Gastroesophageal sphincter (tissue), 4 donors: ENCODE data around the gene TMEM167B. TPM values are rescaled to one million over a fixed set of nuclear protein-coding genes. Genes with fewer than 3 reads are reported as not detected.
"Not testable (repeated sequence)": the region's sequence is repeated elsewhere in the genome, so short reads cannot be mapped to it uniquely, and the experiment has no call there.

Experiments used
- ATAC-seq: fragments of 150-250 bp; one replicate; pipeline ENCODE4 v1.9.1; 2016; ENCODE audit warnings: mild to moderate bottlenecking, moderate library complexity
- H3K27ac ChIP-seq, 4 donors: fragments of 200-600 bp; sonication (generic) in 3 of 4; 1 replicate in 3 of 4; 2 replicates in 1 of 4; pipeline ENCODE4 v1.5.1; 2016 to 2019
- H3K27me3 ChIP-seq: fragments of 200-600 bp; sonication (generic); one replicate; pipeline ENCODE4 v1.5.1; 2019
- H3K36me3 ChIP-seq, 2 donors: fragments of 200-600 bp; sonication (generic); one replicate each; pipeline ENCODE4 v1.5.1; 2019; ENCODE audit warnings: control low read depth in 1 of 2
- H3K4me1 ChIP-seq, 3 donors: fragments of 200-600 bp; sonication (generic); 1 replicate in 2 of 3; 2 replicates in 1 of 3; pipeline ENCODE4 v1.5.1; 2016 to 2019; ENCODE audit warnings: control low read depth in 2 of 3
- H3K4me3 ChIP-seq, 2 donors: fragments of 200-600 bp; sonication (generic); one replicate each; pipeline ENCODE4 v1.5.1; 2019; ENCODE audit warnings: mild to moderate bottlenecking in 1 of 2, moderate library complexity in 1 of 2
- H3K9me3 ChIP-seq, 3 donors: fragments of 200-600 bp; sonication (generic); one replicate each; pipeline ENCODE4 v1.5.1; 2017 to 2019; ENCODE audit warnings: control low read depth in 2 of 3
- EP300 ChIP-seq: sonication (generic); formaldehyde crosslinking; IDR thresholded peaks from one replicate; pipeline ENCODE4 v1.6.1; 2017; ENCODE audit warnings: antibody characterized with exemption, mild to moderate bottlenecking
- POLR2A ChIP-seq, 2 donors: fragments of 450-650 bp; IDR thresholded peaks; one replicate each; pipeline ENCODE4 v1.6.1; 2017; ENCODE audit warnings: antibody characterized with exemption in 2 of 2, mild to moderate bottlenecking in 2 of 2, moderate library complexity in 1 of 2
- POLR2AphosphoS5 ChIP-seq: sonication (generic); formaldehyde crosslinking; IDR thresholded peaks from one replicate; pipeline ENCODE4 v1.6.1; 2017; ENCODE audit warnings: antibody characterized with exemption
- WGBS, 2 donors: methylation state at CpG; one replicate each; pipeline ENCODE4 v1.1.5; 2018; ENCODE audit warnings: low coverage in 1 of 2; 5-methylcytosine and 5-hydroxymethylcytosine counted together
- small RNA-seq, 4 donors: library from RNA; depleted of rRNA; stranded (forward); fragments of <200 nt; gene quantifications; one replicate each; pipeline ENCODE3, GENCODE V24; 2016
- total RNA-seq, 4 donors: library from RNA; depleted of rRNA; stranded (reverse); fragments of >200 nt; gene quantifications; one replicate each; pipeline ENCODE4 v1.1.0, GENCODE V29; 2016
- TF ChIP-seq, protein P1 (sequence below), 4 experiments: fragments of 200-600 bp in 2 of 4; fragments of 450-650 bp in 2 of 4; sonication (generic) in 1 of 4; IDR thresholded peaks; one replicate each; pipeline ENCODE4 v1.5.1; 2017 to 2019; ENCODE audit warnings: antibody characterized with exemption in 4 of 4, mild to moderate bottlenecking in 2 of 4, moderate library complexity in 2 of 4

TMEM167B gene
- total RNA-seq, 4 donors from 2014 or later, result 29.3 to 42.3 (median 31.7) TPM

DNA sequence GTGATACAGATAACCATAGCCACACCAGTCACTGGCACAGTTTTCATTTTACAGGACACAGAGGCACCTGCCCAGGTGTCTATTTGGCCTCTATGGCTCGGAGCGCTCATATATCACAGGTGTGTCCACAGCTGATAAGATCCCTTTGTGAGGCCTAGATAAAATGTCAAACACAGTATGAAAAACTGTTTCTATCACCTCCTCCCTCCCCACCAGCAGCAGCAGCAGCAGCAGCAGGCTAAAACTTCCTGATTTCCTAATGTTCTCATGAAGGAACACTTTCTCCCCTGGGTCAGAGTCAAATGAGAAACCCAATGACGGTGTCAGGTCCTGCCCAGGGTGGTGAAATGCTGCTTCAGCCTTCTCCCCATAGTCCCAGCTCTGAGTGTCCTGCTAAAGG is 47.8 kb downstream of the TMEM167B start:
- Histone ChIP-seq H3K36me3 (no peaks in the 10 kb centered on the region), H3K4me1 (peaks cover 0 to 8% (median 0%) of the 10 kb centered on the region in 3 donors), H3K27ac (no peak overlapping the region), H3K9me3 (no peaks in the 10 kb centered on the region), H3K27me3 (no peaks in the 10 kb centered on the region), H3K4me3 (no peak overlapping the region)
- ATAC-seq, result no peak
- 100% methylated on average over 1 of the region's 3 CpGs; no CpG with 5 or more reads in 1 of the 2 donors for WGBS, 2 donors
- TF ChIP-seq POLR2AphosphoS5 (no peak), POLR2A (IDR thresholded peaks at IDR 0.05) (no peak), EP300 (no peak)
- TF ChIP-seq, protein P1, sequence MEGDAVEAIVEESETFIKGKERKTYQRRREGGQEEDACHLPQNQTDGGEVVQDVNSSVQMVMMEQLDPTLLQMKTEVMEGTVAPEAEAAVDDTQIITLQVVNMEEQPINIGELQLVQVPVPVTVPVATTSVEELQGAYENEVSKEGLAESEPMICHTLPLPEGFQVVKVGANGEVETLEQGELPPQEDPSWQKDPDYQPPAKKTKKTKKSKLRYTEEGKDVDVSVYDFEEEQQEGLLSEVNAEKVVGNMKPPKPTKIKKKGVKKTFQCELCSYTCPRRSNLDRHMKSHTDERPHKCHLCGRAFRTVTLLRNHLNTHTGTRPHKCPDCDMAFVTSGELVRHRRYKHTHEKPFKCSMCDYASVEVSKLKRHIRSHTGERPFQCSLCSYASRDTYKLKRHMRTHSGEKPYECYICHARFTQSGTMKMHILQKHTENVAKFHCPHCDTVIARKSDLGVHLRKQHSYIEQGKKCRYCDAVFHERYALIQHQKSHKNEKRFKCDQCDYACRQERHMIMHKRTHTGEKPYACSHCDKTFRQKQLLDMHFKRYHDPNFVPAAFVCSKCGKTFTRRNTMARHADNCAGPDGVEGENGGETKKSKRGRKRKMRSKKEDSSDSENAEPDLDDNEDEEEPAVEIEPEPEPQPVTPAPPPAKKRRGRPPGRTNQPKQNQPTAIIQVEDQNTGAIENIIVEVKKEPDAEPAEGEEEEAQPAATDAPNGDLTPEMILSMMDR (IDR thresholded peaks at IDR 0.05), result no peak

GRCh38 chr1:109140392-109140791 is 49.8 kb downstream of the TMEM167B start:
- 86 to 88% methylated on average over 2 to 3 of the region's 3 CpGs for WGBS, 2 donors

DNA sequence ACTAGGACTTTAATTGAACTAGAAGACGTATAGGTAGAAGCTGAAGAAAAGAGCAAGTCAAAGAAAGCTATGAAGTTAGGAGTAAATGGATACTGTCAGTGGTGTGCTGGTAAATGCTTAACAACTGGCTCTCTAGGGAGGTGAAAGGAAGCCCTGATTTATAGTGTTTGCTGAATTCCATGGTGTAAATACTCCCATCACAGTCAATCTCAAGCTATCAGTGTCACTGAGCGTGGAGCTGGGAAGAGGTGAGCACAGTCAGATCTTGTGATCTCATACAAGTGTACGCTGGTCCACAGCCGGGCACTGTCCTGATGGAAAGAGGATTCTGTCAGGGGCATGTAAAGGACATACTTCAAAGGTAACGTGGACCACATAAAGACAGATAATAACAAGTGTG is 51.7 kb downstream of the TMEM167B start:
- no peak for ATAC-seq
- Histone ChIP-seq H3K9me3 (no peaks in the 10 kb centered on the region), H3K27ac (no peak overlapping the region), H3K27me3 (no peaks in the 10 kb centered on the region), H3K4me1 (no peaks in the 10 kb centered on the region), H3K4me3 (no peak overlapping the region), H3K36me3 (no peaks in the 10 kb centered on the region)
- WGBS, 2 donors, result 82 to 90% methylated on average over 5 of the region's 5 CpGs
- TF ChIP-seq POLR2A (IDR thresholded peaks at IDR 0.05) (no peak), POLR2AphosphoS5 (no peak), EP300 (no peak)
- TF ChIP-seq, protein P1 (IDR thresholded peaks at IDR 0.05), result no peak

More at GRCh38 chr1:109140392-109140791, 49.8 kb downstream of the TMEM167B start:
- Histone ChIP-seq H3K27me3 (no peaks in the 10 kb centered on the region), H3K27ac (no peak overlapping the region), H3K36me3 (no peaks in the 10 kb centered on the region), H3K9me3 (no peaks in the 10 kb centered on the region), H3K4me1 (no peaks in the 10 kb centered on the region), H3K4me3 (no peak overlapping the region)
- TF ChIP-seq, protein P1 (IDR thresholded peaks at IDR 0.05), result no peak
- TF ChIP-seq POLR2AphosphoS5 (no peak), EP300 (no peak), POLR2A (IDR thresholded peaks at IDR 0.05) (no peak)
- ATAC-seq, result no peak

GRCh38 chr1:109142725-109143124 is 52.2 kb downstream of the TMEM167B start:
- H3K27me3 ChIP-seq, H3K27ac ChIP-seq, H3K4me1 ChIP-seq, H3K4me3 ChIP-seq, ATAC-seq, H3K9me3 ChIP-seq, H3K36me3 ChIP-seq: not testable (repeated sequence)
- WGBS, 2 donors, result 86 to 90% methylated on average over 1 to 5 of the region's 6 CpGs

Small RNA genes lying within 50 kb of the gene (small RNA-seq; reads per million reads assigned to genes)
- 0 reads per million in 4 donors for gene AL356488.2

Other genes with a start within 250 kb of the TMEM167B start
- gene AKNAD1, start 233.7 kb upstream of the TMEM167B start, total RNA-seq, result 1 to 10 TPM in 2 of 4 donors, under 1 TPM in 2; 0.27 to 2.5 (median 1.1) TPM
- gene GPSM2, start 213.8 kb upstream of the TMEM167B start, total RNA-seq, result 100 to 1,000 TPM in 1 of 4 donors, 10 to 100 TPM in 3; 39.4 to 106 (median 99.2) TPM
- 10 to 100 TPM; 27.4 to 41.2 (median 29.9) TPM for gene CLCC1, start 127.3 kb upstream of the TMEM167B start, total RNA-seq
- 10 to 100 TPM; 19.7 to 31.3 (median 25.1) TPM for gene WDR47, start 48.7 kb upstream of the TMEM167B start, total RNA-seq
- 10 to 100 TPM; 54.8 to 73.1 (median 59.1) TPM for gene TAF13, start 14.8 kb upstream of the TMEM167B start, total RNA-seq
- 10 to 100 TPM in 1 of 4 donors, under 1 TPM in 2, not detected in 1; 0.08 to 18.8 (median 0.40) TPM for gene ELAPOR1, start 23.4 kb downstream of the TMEM167B start, total RNA-seq
- 100 to 1,000 TPM; 154 to 187 (median 158) TPM for gene SARS1, start 123.2 kb downstream of the TMEM167B start, total RNA-seq
- gene CELSR2, start 158.8 kb downstream of the TMEM167B start, total RNA-seq, result 10 to 100 TPM in 2 of 4 donors, 1 to 10 TPM in 2; 5.7 to 18.6 (median 9.1) TPM
- 10 to 100 TPM in 2 of 4 donors, 1 to 10 TPM in 2; 6.9 to 26.9 (median 10.3) TPM for gene PSRC1, start 192.4 kb downstream of the TMEM167B start, total RNA-seq
- under 1 TPM in 1 of 4 donors, not detected in 3; 0.46 TPM for gene MYBPHL, start 216.2 kb downstream of the TMEM167B start, total RNA-seq